HCT116 (cell line): ENCODE results near the gene MBD3L5. TPM values are rescaled to one million over a fixed set of nuclear protein-coding genes. Genes with fewer than 3 reads are reported as not detected.

Experiments used
- ATAC-seq: fragments of 200-7000 bp; cut with Tn5 transposase; 2 replicates; pipeline ENCODE4 v1.9.1; 2020; ENCODE audit warnings: mild to moderate bottlenecking, moderate library complexity
- BruUV-seq: library from RNA; stranded (reverse); fragments of 400-500 nt; replicated peaks from 2 replicates; lab custom pipeline; 2021; lab: Mats Ljungman, UMichigan
- CTCF ChIA-PET: fragments of 300-600 bp; sonication (Branson Sonifier 250); formaldehyde crosslinking; loops from one replicate; lab custom pipeline; 2021; ENCODE audit warnings: antibody characterized with exemption; lab: Charles Lee
- POLR2A ChIA-PET: fragments of 300-600, 350-600 bp; sonication (Branson Sonifier 250); formaldehyde crosslinking; loops from one replicate; lab custom pipeline; 2021; ENCODE audit warnings: antibody characterized with exemption; lab: Charles Lee
- RAD21 ChIA-PET, 2 experiments: fragments of 300-600 bp; sonication (Branson Sonifier 250); formaldehyde crosslinking; loops; one replicate each; lab custom pipeline; 2023; ENCODE audit warnings: low total read pairs in 2 of 2; ENCODE audit not compliant: uncharacterized antibody in 2 of 2, unreplicated experiment in 2 of 2, low non-redundant PET in 1 of 2; lab: Charles Lee
- DNase-seq: peaks from one replicate; pipeline ENCODE4 v3.0.0-alpha.2; 2010; ENCODE audit warnings: low read depth, low spot score
- H2AFZ ChIP-seq: fragments of 200-600 bp; shearing (Covaris generic), sonication (generic); 2 replicates; pipeline ENCODE4 v1.6.1; 2017; ENCODE audit warnings: low read depth, mixed run types, mixed read lengths, antibody characterized with exemption, low read length; ENCODE audit not compliant: poor library complexity, severe bottlenecking
- H3K27ac ChIP-seq: 2 replicates; pipeline ENCODE4 v1.5.1; 2012; ENCODE audit warnings: low read depth, low read length
- H3K27me3 ChIP-seq: fragments of 200-600 bp; sonication (generic); 2 replicates; pipeline ENCODE4 v1.6.1; 2016; ENCODE audit warnings: mixed run types, low read length, mixed read lengths; ENCODE audit not compliant: insufficient read depth
- H3K36me3 ChIP-seq, 2 experiments: fragments of 200-500 bp in 1 of 2; fragments of 200-600 bp in 1 of 2; sonication (Bioruptor generic) in 1 of 2; sonication (generic) in 1 of 2; 2 replicates each; pipeline versions ENCODE4 v1.5.1 to v1.6.1; 2014 to 2016; ENCODE audit warnings: low read length in 2 of 2, inconsistent platforms in 1 of 2, mixed read lengths in 1 of 2, mixed run types in 1 of 2; ENCODE audit not compliant: insufficient read depth in 2 of 2, control insufficient read depth in 1 of 2
- H3K4me1 ChIP-seq, 2 experiments: fragments of 200-600 bp in 1 of 2; sonication (generic) in 1 of 2; 2 replicates each; pipeline versions ENCODE4 v1.5.1 to v1.6.1; 2012 to 2017; ENCODE audit warnings: low read length in 2 of 2, inconsistent platforms in 1 of 2, mild to moderate bottlenecking in 1 of 2, mixed read lengths in 1 of 2, mixed run types in 1 of 2, moderate library complexity in 1 of 2; ENCODE audit not compliant: insufficient read depth in 2 of 2, control insufficient read depth in 1 of 2
- H3K4me2 ChIP-seq: fragments of 200-600 bp; sonication (generic); 2 replicates; pipeline ENCODE4 v1.6.1; 2017; ENCODE audit warnings: mixed run types, low read length, mixed read lengths
- H3K4me3 ChIP-seq, 2 experiments: fragments of 200-600 bp in 1 of 2; sonication (generic) in 1 of 2; replicated peaks in 1 of 2; 2 replicates each; pipeline ENCODE4 v1.5.1; 2011 to 2016; ENCODE audit warnings: low read length in 2 of 2, control low read depth in 1 of 2, low read depth in 1 of 2, mild to moderate bottlenecking in 1 of 2, mixed read lengths in 1 of 2, mixed run types in 1 of 2
- H3K79me2 ChIP-seq: fragments of 200-600 bp; sonication (generic); 2 replicates; pipeline ENCODE4 v1.6.1; 2017; ENCODE audit warnings: mild to moderate bottlenecking, mixed run types, low read length, moderate library complexity, mixed read lengths; ENCODE audit not compliant: insufficient read depth
- H3K9ac ChIP-seq: fragments of 200-600 bp; sonication (generic); 2 replicates; pipeline ENCODE4 v1.6.1; 2016; ENCODE audit warnings: low read length, mixed read lengths
- H3K9me2 ChIP-seq: fragments of 200-600 bp; sonication (generic), shearing (Covaris generic); 2 replicates; pipeline ENCODE4 v1.6.1; 2017; ENCODE audit warnings: mixed run types, mild to moderate bottlenecking, moderate library complexity; ENCODE audit not compliant: insufficient read depth
- H3K9me3 ChIP-seq, 2 experiments: fragments of 200-500 bp in 1 of 2; fragments of 200-600 bp in 1 of 2; sonication (Bioruptor generic) in 1 of 2; sonication (generic) in 1 of 2; 2 replicates each; pipeline ENCODE4 v1.6.1; 2014 to 2017; ENCODE audit warnings: low read length in 2 of 2, mixed read lengths in 2 of 2, inconsistent platforms in 1 of 2, low read depth in 1 of 2, mild to moderate bottlenecking in 1 of 2, mixed run types in 1 of 2, moderate library complexity in 1 of 2; ENCODE audit not compliant: control insufficient read depth in 1 of 2, insufficient read depth in 1 of 2
- H4K20me1 ChIP-seq: fragments of 200-600 bp; sonication (generic), shearing (Covaris generic); 2 replicates; pipeline ENCODE4 v1.6.1; 2017; ENCODE audit warnings: mixed run types, mild to moderate bottlenecking, moderate library complexity; ENCODE audit not compliant: insufficient read depth
- CEBPB ChIP-seq: IDR thresholded peaks from 2 replicates; pipeline ENCODE4 v1.6.1; 2012; ENCODE audit warnings: low read depth
- EGR1 ChIP-seq: IDR thresholded peaks from 2 replicates; pipeline ENCODE4 v1.6.1; 2012; ENCODE audit warnings: low read depth
- EZH2phosphoT487 ChIP-seq: fragments of 200-600 bp; IDR thresholded peaks from 2 replicates; pipeline ENCODE4 v1.6.1; 2018; ENCODE audit warnings: antibody characterized with exemption, borderline replicate concordance
- JUND ChIP-seq: IDR thresholded peaks from 2 replicates; pipeline ENCODE4 v1.6.1; 2012
- POLR2AphosphoS5 ChIP-seq: IDR thresholded peaks from 2 replicates; pipeline ENCODE4 v1.6.1; 2011; ENCODE audit warnings: mild to moderate bottlenecking, low read depth, low read length, moderate library complexity
- REST ChIP-seq: IDR thresholded peaks from 2 replicates; pipeline ENCODE4 v1.6.1; 2012; ENCODE audit warnings: low read depth
- SIN3A ChIP-seq: IDR thresholded peaks from 2 replicates; pipeline ENCODE4 v1.6.1; 2012; ENCODE audit warnings: low read depth
- SP1 ChIP-seq: IDR thresholded peaks from 2 replicates; pipeline ENCODE4 v1.6.1; 2012; ENCODE audit warnings: low read depth
- SRF ChIP-seq: IDR thresholded peaks from 2 replicates; pipeline ENCODE4 v1.6.1; 2012; ENCODE audit warnings: low read depth
- YY1 ChIP-seq: IDR thresholded peaks from 2 replicates; pipeline ENCODE4 v1.6.1; 2011; ENCODE audit warnings: low read length, low read depth, moderate library complexity, mild to moderate bottlenecking; ENCODE audit not compliant: insufficient replicate concordance; ENCODE audit errors: extremely low read depth
- ZFX ChIP-seq: fragments of 450-650 bp; IDR thresholded peaks from 2 replicates; pipeline ENCODE4 v1.6.1; 2017
- ZNF274 ChIP-seq: fragments of 200-500 bp; sonication (Bioruptor generic); IDR thresholded peaks from 2 replicates; pipeline ENCODE4 v1.6.1; 2014; ENCODE audit warnings: mild to moderate bottlenecking, low read depth, low read length, inconsistent platforms
- intact Hi-C: fragments of 100-400 bp; cut with micrococcal nuclease; formaldehyde crosslinking; loops from 2 replicates; pipeline ENCODE4 v1.10.0; 2022
- total RNA-seq: library from RNA; stranded (reverse); gene quantifications from one replicate; pipeline ENCODE4 v1.2.1, GENCODE V29; 2021; ENCODE audit not compliant: unreplicated experiment
- TF ChIP-seq, protein P1 (sequence below): IDR thresholded peaks from 2 replicates; pipeline ENCODE4 v1.6.1; 2011; ENCODE audit warnings: mild to moderate bottlenecking, low read length, moderate library complexity; ENCODE audit not compliant: insufficient replicate concordance; ENCODE audit errors: extremely low read depth
- TF ChIP-seq, protein P2 (sequence below): IDR thresholded peaks from 2 replicates; pipeline ENCODE4 v1.6.1; 2012

MBD3L5 gene
- total RNA-seq, 1 experiment from 2014 or later: not detected

- Histone ChIP-seq H3K27me3 (no peaks in the 10 kb centered on the region), H3K36me3 (no peaks in the 10 kb centered on the region), H3K4me1 (no peaks in the 10 kb centered on the region), H3K9me3 (no peaks in the 10 kb centered on the region), H3K4me3 (no peak overlapping the region), H3K9ac (no peak overlapping the region), H2AFZ (no peak overlapping the region), H3K27ac (no peak overlapping the region), H3K79me2 (no peaks in the 10 kb centered on the region), H3K4me2 (no peak overlapping the region), H4K20me1 (no peaks in the 10 kb centered on the region), H3K9me2 (no peaks in the 10 kb centered on the region)
- ChIA-PET CTCF (no interaction called here), POLR2A (no interaction called here), RAD21 (no interaction called here)
- DNase-seq: no peak
- no TSS peak for BruUV-seq
- intact Hi-C loops: no loop called here
- TF ChIP-seq JUND (no peak), SRF (no peak), REST (no peak), EZH2phosphoT487 (no peak), SIN3A (no peak), CEBPB (no peak), YY1 (no peak), ZFX (no peak), POLR2AphosphoS5 (no peak), SP1 (no peak), ZNF274 (no peak), EGR1 (no peak)
- TF ChIP-seq, protein P1, sequence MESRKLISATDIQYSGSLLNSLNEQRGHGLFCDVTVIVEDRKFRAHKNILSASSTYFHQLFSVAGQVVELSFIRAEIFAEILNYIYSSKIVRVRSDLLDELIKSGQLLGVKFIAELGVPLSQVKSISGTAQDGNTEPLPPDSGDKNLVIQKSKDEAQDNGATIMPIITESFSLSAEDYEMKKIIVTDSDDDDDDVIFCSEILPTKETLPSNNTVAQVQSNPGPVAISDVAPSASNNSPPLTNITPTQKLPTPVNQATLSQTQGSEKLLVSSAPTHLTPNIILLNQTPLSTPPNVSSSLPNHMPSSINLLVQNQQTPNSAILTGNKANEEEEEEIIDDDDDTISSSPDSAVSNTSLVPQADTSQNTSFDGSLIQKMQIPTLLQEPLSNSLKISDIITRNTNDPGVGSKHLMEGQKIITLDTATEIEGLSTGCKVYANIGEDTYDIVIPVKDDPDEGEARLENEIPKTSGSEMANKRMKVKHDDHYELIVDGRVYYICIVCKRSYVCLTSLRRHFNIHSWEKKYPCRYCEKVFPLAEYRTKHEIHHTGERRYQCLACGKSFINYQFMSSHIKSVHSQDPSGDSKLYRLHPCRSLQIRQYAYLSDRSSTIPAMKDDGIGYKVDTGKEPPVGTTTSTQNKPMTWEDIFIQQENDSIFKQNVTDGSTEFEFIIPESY: no peak
- TF ChIP-seq, protein P2, sequence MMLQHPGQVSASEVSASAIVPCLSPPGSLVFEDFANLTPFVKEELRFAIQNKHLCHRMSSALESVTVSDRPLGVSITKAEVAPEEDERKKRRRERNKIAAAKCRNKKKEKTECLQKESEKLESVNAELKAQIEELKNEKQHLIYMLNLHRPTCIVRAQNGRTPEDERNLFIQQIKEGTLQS: no peak
- ATAC-seq: no peak
These were observed 19.4 kb upstream of the MBD3L5 start for GRCh38 chr19:7010722-7011593.
